Sigmoid colon (tissue), 7 donors: ENCODE measurements around the gene DCAF5. TPM values are rescaled to one million over a fixed set of nuclear protein-coding genes. Genes with fewer than 3 reads are reported as not detected.
"Not testable (repeated sequence)": the region's sequence is repeated elsewhere in the genome, so short reads cannot be mapped to it uniquely, and the experiment has no call there.

Experiments
- DNase-seq: peaks from one replicate; pipeline ENCODE4 v3.0.0-alpha.2; 2019
- H3K27ac ChIP-seq, 4 donors: fragments of 200-600 bp; sonication (generic); one replicate each; pipeline ENCODE4 v1.5.1; 2016 to 2019; ENCODE audit warnings: mild to moderate bottlenecking in 1 of 4
- H3K27me3 ChIP-seq, 3 donors: fragments of 200-600 bp; sonication (generic); one replicate each; pipeline ENCODE4 v1.5.1; 2019; ENCODE audit warnings: mild to moderate bottlenecking in 1 of 3
- H3K36me3 ChIP-seq, 4 donors: fragments of 200-600 bp; sonication (generic); one replicate each; pipeline ENCODE4 v1.5.1; 2016 to 2019
- H3K4me1 ChIP-seq, 4 donors: fragments of 200-600 bp; sonication (generic); one replicate each; pipeline ENCODE4 v1.5.1; 2017 to 2019
- H3K4me3 ChIP-seq, 4 donors: fragments of 200-600 bp; sonication (generic); one replicate each; pipeline ENCODE4 v1.5.1; 2017 to 2019; ENCODE audit warnings: mild to moderate bottlenecking in 2 of 4, moderate library complexity in 1 of 4
- H3K9me3 ChIP-seq, 4 donors: fragments of 200-600 bp in 3 of 4; sonication (generic) in 3 of 4; one replicate each; pipeline versions ENCODE4 v1.5.1 to v1.6.1; 2013 to 2019
- CTCF ChIP-seq, 4 experiments: fragments of 450-650 bp in 3 of 4; fragments of 200-600 bp in 1 of 4; IDR thresholded peaks; one replicate each; pipeline ENCODE4 v1.5.1; 2016 to 2019; ENCODE audit warnings: antibody characterized with exemption in 4 of 4, mild to moderate bottlenecking in 3 of 4, moderate library complexity in 2 of 4
- EP300 ChIP-seq, 4 donors: sonication (generic); formaldehyde crosslinking; IDR thresholded peaks; one replicate each; pipeline ENCODE4 v1.6.1; 2017; ENCODE audit warnings: antibody characterized with exemption in 4 of 4
- POLR2A ChIP-seq, 2 donors: fragments of 450-650 bp; IDR thresholded peaks; one replicate each; pipeline ENCODE4 v1.6.1; 2016; ENCODE audit warnings: antibody characterized with exemption in 2 of 2, mild to moderate bottlenecking in 2 of 2, moderate library complexity in 2 of 2
- POLR2AphosphoS5 ChIP-seq, 4 donors: sonication (generic); formaldehyde crosslinking; IDR thresholded peaks; one replicate each; pipeline ENCODE4 v1.6.1; 2017; ENCODE audit warnings: antibody characterized with exemption in 4 of 4
- WGBS, 2 donors: extraction: QIAGEN DNeasy Blood & Tissue Kit; methylation state at CpG; one replicate each; pipeline ENCODE4 v1.1.7; 2013; 5-methylcytosine and 5-hydroxymethylcytosine counted together
- intact Hi-C: fragments of 100-400 bp; cut with DNase I; formaldehyde crosslinking; loops from one replicate; pipeline ENCODE4 v1.15.1; 2023
- polyA plus RNA-seq, 3 donors: library from polyadenylated mRNA; stranded (reverse); fragments of 200-250 nt; gene quantifications; one replicate each; pipeline ENCODE4 v1.2.3, GENCODE V29; 2013
- total RNA-seq, 4 donors: library from RNA; depleted of rRNA; stranded (reverse); fragments of >200 nt; gene quantifications; one replicate each; pipeline ENCODE4 v1.1.0, GENCODE V29; 2016
- donor health status: healthy with polysubstance abuse.
- donor health status: Bipolar disorder and iron deficiency.
- donor health status: healthy.

DCAF5 gene
- total and polyA plus RNA-seq, 7 donors, result 13.2 to 56.8 (median 36.4) TPM

GRCh38 chr14:69072584-69072983 lies 80.3 kb downstream of the DCAF5 start:
- Histone ChIP-seq H3K4me1 (peaks cover 0 to 42% (median 19%) of the 10 kb centered on the region in 4 donors), H3K9me3 (no peaks in the 10 kb centered on the region), H3K36me3 (peaks cover 0 to 37% (median 4%) of the 10 kb centered on the region in 4 donors), H3K27ac (peak overlapping the region in 1 of 4 donors; percentile 86), H3K27me3 (no peaks in the 10 kb centered on the region), H3K4me3 (no peak overlapping the region)
- 72 to 83% methylated on average over 2 of the region's 2 CpGs for WGBS, 2 donors
- no peak for DNase-seq
- intact Hi-C loops, result no loop called here
- TF ChIP-seq EP300 (IDR thresholded peaks at IDR 0.05) (no peak), CTCF (IDR thresholded peaks at IDR 0.05) (no peak), POLR2A (IDR thresholded peaks at IDR 0.05) (no peak), POLR2AphosphoS5 (IDR thresholded peaks at IDR 0.05) (no peak)

GRCh38 chr14:69068744-69069421 lies 84.0 kb downstream of the DCAF5 start:
- H3K4me3 ChIP-seq, result no peak overlapping the region
- intact Hi-C loops, result no loop called here
- H3K9me3 ChIP-seq, result no peaks in the 10 kb centered on the region
- H3K27ac ChIP-seq, result peak overlapping the region in 2 of 4 donors; percentile 30 to 61
- WGBS, 2 donors, result 68 to 86% methylated on average over 2 of the region's 2 CpGs
- DNase-seq, result no peak
- peaks cover 0 to 30% (median 8%) of the 10 kb centered on the region in 4 donors for H3K4me1 ChIP-seq
- no peak for TF ChIP-seq EP300 (IDR thresholded peaks at IDR 0.05)
- TF ChIP-seq POLR2A (IDR thresholded peaks at IDR 0.05), result no peak
- TF ChIP-seq CTCF (IDR thresholded peaks at IDR 0.05), result no peak
- TF ChIP-seq POLR2AphosphoS5 (IDR thresholded peaks at IDR 0.05), result no peak
- no peaks in the 10 kb centered on the region for H3K27me3 ChIP-seq
- H3K36me3 ChIP-seq, result peaks cover 0 to 34% (median 0%) of the 10 kb centered on the region in 4 donors

- Histone ChIP-seq H3K4me1 (peaks cover 0 to 16% (median 12%) of the 10 kb centered on the region in 4 donors), H3K4me3 (no peak overlapping the region), H3K9me3 (no peaks in the 10 kb centered on the region), H3K27me3 (no peaks in the 10 kb centered on the region), H3K27ac (no peak overlapping the region), H3K36me3 (peaks cover under 1 to 23% (median 8%) of the 10 kb centered on the region in 4 donors)
- 86 to 90% methylated on average over 3 of the region's 3 CpGs for WGBS, 2 donors
- TF ChIP-seq POLR2A (IDR thresholded peaks at IDR 0.05) (no peak), POLR2AphosphoS5 (IDR thresholded peaks at IDR 0.05) (no peak), EP300 (IDR thresholded peaks at IDR 0.05) (no peak), CTCF (IDR thresholded peaks at IDR 0.05) (no peak)
- intact Hi-C loops, result no loop called here
- DNase-seq, result no peak
Observed at GRCh38 chr14:69066396-69067171, 86.3 kb downstream of the DCAF5 start.

GRCh38 chr14:69065934-69066333 lies 87.0 kb downstream of the DCAF5 start:
- H3K27ac ChIP-seq, intact Hi-C loops, H3K9me3 ChIP-seq, DNase-seq, H3K4me3 ChIP-seq, H3K27me3 ChIP-seq: not testable (repeated sequence)
- peaks cover 6 to 30% (median 11%) of the 10 kb centered on the region in 4 donors for H3K36me3 ChIP-seq
- 95 to 96% methylated on average over 4 of the region's 4 CpGs for WGBS, 2 donors
- peaks cover 0 to 16% (median 12%) of the 10 kb centered on the region in 4 donors for H3K4me1 ChIP-seq

- peaks cover 0 to 30% (median 20%) of the 10 kb centered on the region in 4 donors for H3K4me1 ChIP-seq
- DNase-seq, result no peak
- peaks cover 6 to 31% (median 12%) of the 10 kb centered on the region in 4 donors for H3K36me3 ChIP-seq
- TF ChIP-seq POLR2AphosphoS5 (IDR thresholded peaks at IDR 0.05) (no peak), CTCF (IDR thresholded peaks at IDR 0.05) (no peak), POLR2A (IDR thresholded peaks at IDR 0.05) (no peak), EP300 (IDR thresholded peaks at IDR 0.05) (no peak)
- H3K4me3 ChIP-seq, result no peak overlapping the region
- intact Hi-C loops, result no loop called here
- H3K9me3 ChIP-seq, result no peaks in the 10 kb centered on the region
- no peak overlapping the region for H3K27ac ChIP-seq
- no peaks in the 10 kb centered on the region for H3K27me3 ChIP-seq
Observed at GRCh38 chr14:69064596-69064995, 88.3 kb downstream of the DCAF5 start.
